GM13977 (cell line): ENCODE results near the gene SCRN1.

Experiments
- DNase-seq: peaks from one replicate; pipeline ENCODE4 v3.0.0; 2012; ENCODE audit warnings: low spot score
- in situ Hi-C: fragments of 300-500 bp; cut with MboI; formaldehyde crosslinking; loops from one replicate; pipeline ENCODE4 v1.12.0; 2022; ENCODE audit warnings: low sequenced_read_pairs, low pct_unique_long_range_greater_than_20kb, mixed read lengths, inconsistent platforms; ENCODE audit not compliant: unreplicated experiment
- TF ChIP-seq, protein P1 (sequence below): IDR thresholded peaks from 2 replicates; pipeline ENCODE4 v1.5.1; 2012; ENCODE audit warnings: mild to moderate bottlenecking, control low read depth; ENCODE audit not compliant: insufficient read depth; ENCODE audit errors: extremely low read depth, missing control alignments

Gene SCRN1

DNA sequence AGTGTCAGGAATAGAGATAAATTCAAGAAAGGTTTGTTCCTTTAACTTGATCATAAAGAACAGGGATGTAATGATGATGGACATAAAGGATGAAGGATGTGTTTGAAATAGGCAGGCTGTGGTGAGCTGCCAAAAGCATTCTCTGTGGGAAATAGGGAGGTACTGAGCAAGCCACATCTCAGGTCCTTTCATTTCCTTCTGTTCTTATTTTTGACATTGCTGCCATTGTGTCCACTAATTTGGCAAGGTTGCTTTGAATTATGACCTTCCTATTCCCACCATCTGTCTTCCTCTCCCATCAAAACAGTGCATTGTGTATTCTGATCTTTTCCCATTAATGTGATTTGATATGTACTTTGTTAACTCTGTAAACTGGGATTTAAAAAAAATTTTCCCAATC, 9.4 kb downstream of the SCRN1 start:
- no peak for DNase-seq
- TF ChIP-seq, protein P1, sequence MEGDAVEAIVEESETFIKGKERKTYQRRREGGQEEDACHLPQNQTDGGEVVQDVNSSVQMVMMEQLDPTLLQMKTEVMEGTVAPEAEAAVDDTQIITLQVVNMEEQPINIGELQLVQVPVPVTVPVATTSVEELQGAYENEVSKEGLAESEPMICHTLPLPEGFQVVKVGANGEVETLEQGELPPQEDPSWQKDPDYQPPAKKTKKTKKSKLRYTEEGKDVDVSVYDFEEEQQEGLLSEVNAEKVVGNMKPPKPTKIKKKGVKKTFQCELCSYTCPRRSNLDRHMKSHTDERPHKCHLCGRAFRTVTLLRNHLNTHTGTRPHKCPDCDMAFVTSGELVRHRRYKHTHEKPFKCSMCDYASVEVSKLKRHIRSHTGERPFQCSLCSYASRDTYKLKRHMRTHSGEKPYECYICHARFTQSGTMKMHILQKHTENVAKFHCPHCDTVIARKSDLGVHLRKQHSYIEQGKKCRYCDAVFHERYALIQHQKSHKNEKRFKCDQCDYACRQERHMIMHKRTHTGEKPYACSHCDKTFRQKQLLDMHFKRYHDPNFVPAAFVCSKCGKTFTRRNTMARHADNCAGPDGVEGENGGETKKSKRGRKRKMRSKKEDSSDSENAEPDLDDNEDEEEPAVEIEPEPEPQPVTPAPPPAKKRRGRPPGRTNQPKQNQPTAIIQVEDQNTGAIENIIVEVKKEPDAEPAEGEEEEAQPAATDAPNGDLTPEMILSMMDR = no peak
- in situ Hi-C loops = no loop called here

DNA sequence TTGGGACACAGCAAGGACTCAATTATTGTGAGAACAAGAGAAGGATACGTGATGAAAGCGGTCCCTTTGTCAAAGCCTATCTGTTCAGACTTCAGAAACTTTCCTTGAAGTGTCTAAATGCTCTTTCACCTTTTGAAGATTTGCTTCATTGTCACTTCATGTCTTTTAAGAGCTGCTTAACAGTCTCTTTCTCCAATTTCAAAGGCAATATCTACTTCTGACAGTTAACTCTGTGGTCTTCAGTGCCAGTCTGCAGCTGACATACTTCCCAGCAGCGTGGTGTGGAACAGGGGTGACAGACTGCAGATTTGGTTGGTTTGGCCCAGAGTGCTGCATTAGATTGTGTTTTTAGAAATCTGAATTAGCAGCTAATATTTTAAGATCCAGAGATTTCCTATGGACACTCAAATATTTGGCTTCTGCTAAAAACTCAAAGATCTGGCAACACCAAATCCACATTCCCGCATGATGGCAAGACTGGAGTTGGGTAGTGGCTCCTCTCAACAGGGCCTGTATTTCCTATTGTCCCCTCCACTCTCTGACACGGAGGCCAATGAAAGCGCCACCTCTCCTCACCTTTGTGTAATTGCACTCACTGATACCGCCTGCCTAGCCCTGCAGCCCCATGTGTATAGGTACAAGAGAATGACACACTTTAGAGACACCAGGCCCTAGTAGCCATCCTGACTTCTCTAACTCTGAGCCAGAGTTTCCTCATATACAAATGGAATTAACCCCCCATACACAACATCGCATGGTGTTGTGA, 11.5 kb downstream of the SCRN1 start:
- in situ Hi-C loops = no loop called here
- no peak for DNase-seq
- TF ChIP-seq, protein P1 = no peak

DNA sequence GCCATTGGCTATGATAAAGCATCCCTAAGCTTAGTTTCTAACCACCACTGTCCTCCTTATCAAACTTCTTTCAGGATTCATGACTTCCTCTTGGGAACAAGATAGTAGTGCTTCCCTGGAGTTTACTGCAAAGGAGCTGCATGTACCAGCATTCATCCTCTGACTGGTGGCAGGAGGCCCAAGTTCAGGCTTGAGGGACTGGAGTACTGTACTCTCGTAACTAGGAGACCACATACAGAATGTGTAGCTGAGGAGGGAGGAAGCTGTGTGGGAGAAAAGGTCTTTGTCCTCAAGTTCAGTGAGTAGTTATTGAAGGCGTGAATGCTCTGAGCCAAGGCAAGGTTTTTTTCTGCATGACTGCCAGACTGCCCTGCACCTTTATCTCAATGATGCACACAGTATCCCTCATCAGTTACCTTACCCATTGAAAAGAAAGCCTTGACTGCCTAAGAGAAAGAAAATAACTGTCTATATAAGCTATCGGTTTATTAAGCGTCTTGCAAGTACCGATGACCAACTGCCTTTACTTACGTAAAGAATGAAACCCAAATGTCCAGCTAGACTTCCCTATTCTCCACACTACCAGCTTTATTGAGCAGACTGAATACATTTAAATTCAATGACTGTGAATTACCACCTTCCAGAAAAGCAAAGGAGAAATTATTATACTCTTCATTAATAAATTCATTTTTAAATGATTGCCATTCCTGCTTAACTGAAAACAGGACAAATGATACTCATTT, 12.8 kb downstream of the SCRN1 start:
- TF ChIP-seq, protein P1 = no peak
- DNase-seq = no peak
- in situ Hi-C loops = no loop called here

DNA sequence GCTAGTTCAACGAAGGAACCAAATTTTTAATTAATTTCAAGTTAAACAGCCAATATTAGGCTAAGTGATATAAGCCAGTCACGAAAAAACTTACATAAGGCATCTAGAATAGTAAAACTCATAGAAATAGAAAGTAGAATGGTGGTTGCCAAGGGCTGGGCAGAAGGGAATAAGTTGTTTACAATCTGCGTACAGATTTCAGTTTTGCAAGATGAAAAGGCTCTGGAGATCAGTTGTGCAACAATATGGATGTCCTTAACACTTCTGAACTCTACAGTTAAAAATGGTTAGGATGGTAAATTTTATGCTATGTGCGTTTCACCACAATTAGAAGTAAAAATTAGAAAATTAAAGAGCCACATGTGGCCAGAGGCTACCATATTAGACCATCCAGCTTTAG, 13.3 kb downstream of the SCRN1 start:
- TF ChIP-seq, protein P1 = no peak
- in situ Hi-C loops = no loop called here
- DNase-seq = no peak

DNA sequence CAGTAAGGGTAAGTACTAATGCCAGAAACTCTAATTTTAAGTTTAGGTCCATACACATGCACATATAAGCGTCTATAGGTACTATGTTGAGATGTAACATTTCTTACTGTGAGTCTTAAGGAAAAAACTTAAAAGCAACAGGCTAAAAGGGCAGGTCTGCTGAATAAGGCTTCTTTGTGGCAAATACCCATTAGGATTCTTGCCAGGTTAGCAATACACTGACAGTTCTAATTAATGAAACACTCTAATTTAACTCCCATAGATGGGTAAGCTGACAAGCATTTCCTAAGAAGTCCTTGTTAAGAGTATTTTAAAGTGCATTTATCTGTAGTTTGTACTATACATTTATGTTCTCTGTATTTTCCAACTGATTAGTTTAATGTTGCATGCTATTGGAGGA, 14.0 kb downstream of the SCRN1 start:
- in situ Hi-C loops = no loop called here
- TF ChIP-seq, protein P1 = no peak
- DNase-seq = no peak

DNA sequence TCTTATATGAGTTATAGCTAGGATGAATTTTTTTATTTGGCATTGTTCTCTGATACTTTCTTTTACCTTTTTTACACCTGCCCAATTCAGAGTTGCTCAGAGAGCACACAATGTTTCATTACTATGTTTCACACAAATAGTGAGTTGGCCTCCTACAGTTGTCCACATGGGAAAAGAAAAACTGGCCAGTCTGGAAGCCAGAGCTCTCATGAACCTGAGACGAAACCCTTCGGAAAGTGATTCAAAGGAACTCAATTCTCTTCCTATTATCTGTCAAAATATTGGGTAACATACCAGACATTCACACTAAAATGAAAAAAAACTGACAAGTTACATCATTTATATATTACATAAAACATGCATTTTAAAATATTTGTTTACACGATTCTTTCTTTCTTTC, 15.3 kb downstream of the SCRN1 start:
- in situ Hi-C loops = no loop called here
- no peak for DNase-seq
- TF ChIP-seq, protein P1 = no peak
